ENCODE data around the gene WASL.

- TF ChIP-seq CTCF (IDR thresholded peaks at IDR 0.05): no peak
- no peak for TF ChIP-seq POLR2A (IDR thresholded peaks at IDR 0.05)
Observed at GRCh38 chr7:123771846-123772245, 23.0 kb upstream of the WASL start.
